ENCODE results near the gene KAT5.
A peak's percentile ranks its signal among the peaks of the same experiment; 100 is the strongest.

The KAT5 gene

GRCh38 chr11:65706303-65706763 is 5.7 kb upstream of the KAT5 start:
- TF ChIP-seq RAD21 (IDR thresholded peaks at IDR 0.05; ENCODE audit: low read depth) = peak; percentile 57

GRCh38 chr11:65708451-65708850 is 3.6 kb upstream of the KAT5 start:
- TF ChIP-seq NFIC (IDR thresholded peaks at IDR 0.05) = no peak
- no peak for TF ChIP-seq CREB1 (IDR thresholded peaks at IDR 0.05; ENCODE audit: low read depth)
- TF ChIP-seq USF1 (IDR thresholded peaks at IDR 0.05) = no peak
- TF ChIP-seq YY1 (IDR thresholded peaks at IDR 0.05; ENCODE audit: low read depth) = no peak
- no peak for TF ChIP-seq RAD21 (IDR thresholded peaks at IDR 0.05; ENCODE audit: low read depth)
- TF ChIP-seq MAX (IDR thresholded peaks at IDR 0.05) = no peak
- TF ChIP-seq ZBTB7A (IDR thresholded peaks at IDR 0.05; ENCODE audit: low read depth) = no peak
- TF ChIP-seq EP300 (IDR thresholded peaks at IDR 0.05; ENCODE audit: borderline replicate concordance) = no peak
- TF ChIP-seq EGR1 (IDR thresholded peaks at IDR 0.05) = no peak
- TF ChIP-seq CEBPB (IDR thresholded peaks at IDR 0.05) = no peak
- no peak for TF ChIP-seq REST (IDR thresholded peaks at IDR 0.05; ENCODE audit: low read depth)
- TF ChIP-seq TCF12 (IDR thresholded peaks at IDR 0.05; ENCODE audit: low read depth) = no peak
- no peak for TF ChIP-seq TAF1 (IDR thresholded peaks at IDR 0.05; ENCODE audit: low read depth)
- no peak for TF ChIP-seq FOXM1 (IDR thresholded peaks at IDR 0.05; ENCODE audit: borderline replicate concordance, low read depth)
- TF ChIP-seq TEAD4 (IDR thresholded peaks at IDR 0.05) = no peak

- TF ChIP-seq TCF12 (IDR thresholded peaks at IDR 0.05; ENCODE audit: low read depth) (no peak), REST (IDR thresholded peaks at IDR 0.05; ENCODE audit: low read depth) (no peak), MAX (IDR thresholded peaks at IDR 0.05) (no peak), TEAD4 (IDR thresholded peaks at IDR 0.05) (no peak), CREB1 (IDR thresholded peaks at IDR 0.05; ENCODE audit: low read depth) (no peak), EGR1 (IDR thresholded peaks at IDR 0.05) (no peak)
Observed at GRCh38 chr11:65709661-65710060, 2.4 kb upstream of the KAT5 start.

- no peak for TF ChIP-seq NFIC (IDR thresholded peaks at IDR 0.05)
- no peak for TF ChIP-seq MAX (IDR thresholded peaks at IDR 0.05)
- no peak for TF ChIP-seq TEAD4 (IDR thresholded peaks at IDR 0.05)
- no peak for TF ChIP-seq EGR1 (IDR thresholded peaks at IDR 0.05)
- no peak for TF ChIP-seq REST (IDR thresholded peaks at IDR 0.05; ENCODE audit: low read depth)
- TF ChIP-seq TAF1 (IDR thresholded peaks at IDR 0.05; ENCODE audit: low read depth) = no peak
- TF ChIP-seq TCF12 (IDR thresholded peaks at IDR 0.05; ENCODE audit: low read depth) = no peak
- TF ChIP-seq YY1 (IDR thresholded peaks at IDR 0.05; ENCODE audit: low read depth) = no peak
- no peak for TF ChIP-seq USF1 (IDR thresholded peaks at IDR 0.05)
- TF ChIP-seq CREB1 (IDR thresholded peaks at IDR 0.05; ENCODE audit: low read depth) = no peak
- no peak for TF ChIP-seq FOXM1 (IDR thresholded peaks at IDR 0.05; ENCODE audit: borderline replicate concordance, low read depth)
- no peak for TF ChIP-seq RAD21 (IDR thresholded peaks at IDR 0.05; ENCODE audit: low read depth)
- no peak for TF ChIP-seq EP300 (IDR thresholded peaks at IDR 0.05; ENCODE audit: borderline replicate concordance)
- TF ChIP-seq CEBPB (IDR thresholded peaks at IDR 0.05) = no peak
- TF ChIP-seq ZBTB7A (IDR thresholded peaks at IDR 0.05; ENCODE audit: low read depth) = no peak
Observed at GRCh38 chr11:65710421-65710820, 1.6 kb upstream of the KAT5 start.

GRCh38 chr11:65712633-65713076 is 603 bp downstream of the KAT5 start:
- no peak for TF ChIP-seq USF1 (IDR thresholded peaks at IDR 0.05)
- TF ChIP-seq CEBPB (IDR thresholded peaks at IDR 0.05) = no peak
- TF ChIP-seq CREB1 (IDR thresholded peaks at IDR 0.05; ENCODE audit: low read depth) = no peak
- TF ChIP-seq MAX (IDR thresholded peaks at IDR 0.05) = no peak
- no peak for TF ChIP-seq NFIC (IDR thresholded peaks at IDR 0.05)
- no peak for TF ChIP-seq REST (IDR thresholded peaks at IDR 0.05; ENCODE audit: low read depth)
- TF ChIP-seq FOXM1 (IDR thresholded peaks at IDR 0.05; ENCODE audit: borderline replicate concordance, low read depth) = no peak
- TF ChIP-seq YY1 (IDR thresholded peaks at IDR 0.05; ENCODE audit: low read depth) = no peak
- TF ChIP-seq EGR1 (IDR thresholded peaks at IDR 0.05) = no peak
- TF ChIP-seq ZBTB7A (IDR thresholded peaks at IDR 0.05; ENCODE audit: low read depth) = no peak
- TF ChIP-seq EP300 (IDR thresholded peaks at IDR 0.05; ENCODE audit: borderline replicate concordance) = no peak
- no peak for TF ChIP-seq TAF1 (IDR thresholded peaks at IDR 0.05; ENCODE audit: low read depth)
- TF ChIP-seq RAD21 (IDR thresholded peaks at IDR 0.05; ENCODE audit: low read depth) = no peak
- no peak for TF ChIP-seq TCF12 (IDR thresholded peaks at IDR 0.05; ENCODE audit: low read depth)
- no peak for TF ChIP-seq TEAD4 (IDR thresholded peaks at IDR 0.05)
